ENCODE data around the gene C5.
A peak's percentile ranks its signal among the peaks of the same experiment; 100 is the strongest.
"Not testable (repeated sequence)": the region's sequence is repeated elsewhere in the genome, so short reads cannot be mapped to it uniquely, and the experiment has no call there.

Gene C5

DNA sequence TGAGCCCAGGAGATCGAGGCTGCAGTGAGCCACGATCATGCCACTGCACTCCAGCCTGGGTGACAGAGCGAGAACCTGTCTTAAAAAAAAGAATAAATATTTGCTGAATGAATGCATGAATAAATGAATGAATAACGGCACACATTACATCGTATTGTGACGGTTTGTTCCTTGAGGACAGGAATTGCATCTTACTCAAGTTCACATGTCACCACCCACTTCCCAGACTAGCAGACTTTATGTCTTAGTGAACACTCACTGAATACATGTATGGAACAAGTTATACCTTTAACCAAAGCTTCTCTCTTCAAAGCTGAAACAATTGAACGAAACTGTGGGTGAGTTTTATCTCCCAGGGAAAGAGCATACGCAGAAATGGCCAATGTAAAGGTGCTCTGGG, 70.3 kb downstream of the C5 start:
- DNase-seq (ENCODE audit: low spot score): no peak

DNA sequence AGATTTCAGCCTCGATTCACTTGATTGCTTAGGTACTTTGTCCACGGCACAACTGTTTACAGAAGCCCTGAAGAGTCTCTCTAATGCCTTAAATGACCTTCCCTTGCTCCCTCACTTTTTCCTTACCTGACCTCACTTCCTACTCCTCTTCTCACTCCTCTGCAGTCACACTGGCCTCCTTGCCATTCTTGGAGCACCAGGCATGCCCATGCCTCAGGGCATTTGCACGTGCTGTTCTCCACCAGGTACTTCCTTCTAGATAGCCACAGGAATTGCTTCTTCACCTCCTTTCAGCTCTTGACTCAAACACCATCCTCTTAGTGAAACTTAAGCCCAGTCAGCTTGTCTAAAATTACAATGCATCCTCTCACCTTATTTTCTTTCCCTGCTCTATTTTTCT, 71.1 kb downstream of the C5 start:
- DNase-seq (ENCODE audit: low spot score): no peak

DNA sequence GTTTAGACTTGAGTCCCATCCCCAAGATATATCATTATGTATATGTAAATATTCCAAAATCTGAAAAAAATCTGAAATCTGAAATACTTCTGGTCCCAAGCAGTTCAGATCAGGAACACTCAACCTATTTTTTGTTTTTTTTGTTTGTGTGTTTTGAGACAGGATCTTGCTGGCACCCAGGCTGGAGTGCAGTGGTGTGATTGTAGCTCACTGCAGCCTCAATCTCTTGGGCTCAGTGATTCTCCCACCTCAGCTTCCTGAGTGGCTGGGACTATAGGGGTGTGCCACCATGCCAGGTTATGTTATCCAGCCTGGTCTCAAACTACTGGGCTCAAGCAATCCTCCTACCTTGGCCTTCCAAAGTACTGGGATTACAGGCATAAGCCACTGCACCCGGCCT, 72.8 kb downstream of the C5 start:
- DNase-seq (ENCODE audit: low spot score): no peak

DNA sequence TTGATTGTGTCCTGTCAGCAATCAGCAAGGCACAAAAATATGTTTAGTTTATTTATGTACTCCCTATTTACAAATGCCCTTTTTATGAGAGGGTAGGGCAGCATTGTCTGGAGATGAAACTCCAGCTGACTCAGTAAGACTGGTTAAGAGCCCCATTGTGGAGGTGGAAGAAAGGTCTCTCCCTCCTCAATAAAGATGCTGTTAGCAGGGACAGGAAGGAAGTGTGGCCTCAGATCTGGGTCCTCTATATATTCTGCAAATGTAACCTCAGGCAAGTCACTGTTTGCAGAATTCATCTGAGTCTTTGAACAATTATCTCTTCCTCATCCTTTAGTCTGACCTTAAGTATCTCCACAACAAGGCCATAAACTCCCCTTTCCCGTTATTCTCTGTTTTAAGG, 75.2 kb downstream of the C5 start:
- DNase-seq (ENCODE audit: low spot score): no peak

DNA sequence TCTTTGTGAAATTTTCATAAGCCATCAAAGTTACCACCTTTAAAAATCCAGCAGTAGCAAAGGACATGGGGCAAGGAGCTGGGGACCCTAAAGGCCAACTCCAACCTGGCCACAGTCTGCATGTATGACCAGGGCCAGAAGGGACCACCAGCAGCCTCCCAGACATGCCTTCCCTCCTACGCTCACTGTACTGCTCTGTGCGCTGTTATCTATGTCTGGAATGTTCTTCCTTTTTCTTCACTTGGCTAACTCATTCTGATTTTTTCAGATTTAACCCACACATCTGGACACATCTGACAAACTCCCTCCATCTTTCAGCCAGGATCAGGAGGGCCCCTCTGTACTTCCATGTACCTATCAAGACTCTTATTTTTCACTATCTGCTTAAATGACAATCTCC, 75.9 kb downstream of the C5 start:
- DNase-seq (ENCODE audit: low spot score): no peak

DNA sequence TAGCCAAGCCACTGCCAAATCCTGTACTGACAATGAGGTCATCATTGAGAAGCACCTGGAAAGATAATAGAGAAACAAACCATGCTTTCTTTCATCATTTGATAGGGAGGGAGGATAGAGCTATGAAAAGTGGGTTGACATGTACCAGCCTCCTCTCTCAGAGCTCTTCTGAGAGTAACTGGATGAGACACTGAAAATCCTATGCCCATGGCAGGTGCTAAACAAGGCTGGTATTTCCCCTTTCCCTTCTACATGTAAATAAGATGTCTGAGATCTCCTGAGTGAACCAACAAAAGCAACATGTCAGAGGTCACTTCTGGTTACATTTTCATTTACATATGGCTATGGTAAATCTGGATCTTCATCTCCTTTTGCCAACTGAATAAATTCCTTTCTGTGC, 78.1 kb downstream of the C5 start:
- DNase-seq (ENCODE audit: low spot score): no peak

DNA sequence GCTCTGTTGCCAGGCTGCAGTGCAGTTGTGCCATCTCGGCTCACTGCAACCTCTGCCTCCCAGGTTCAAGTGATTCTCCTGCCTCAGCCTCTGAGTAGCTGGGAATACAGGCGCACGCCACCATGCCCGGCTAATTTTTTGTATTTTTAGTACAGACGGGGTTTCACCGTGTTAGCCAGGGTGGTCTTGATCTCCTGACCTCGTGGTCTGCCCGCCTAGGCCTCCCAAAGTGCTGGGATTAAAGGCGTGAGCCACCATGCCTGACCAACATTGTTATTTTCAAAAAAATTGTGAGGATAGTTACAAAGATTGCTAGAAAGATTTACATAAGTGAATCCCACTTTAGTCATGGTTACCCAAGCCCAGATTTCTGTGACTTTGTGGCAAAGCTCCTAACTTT, 78.6 kb downstream of the C5 start:
- DNase-seq (ENCODE audit: low spot score): not testable (repeated sequence)

DNA sequence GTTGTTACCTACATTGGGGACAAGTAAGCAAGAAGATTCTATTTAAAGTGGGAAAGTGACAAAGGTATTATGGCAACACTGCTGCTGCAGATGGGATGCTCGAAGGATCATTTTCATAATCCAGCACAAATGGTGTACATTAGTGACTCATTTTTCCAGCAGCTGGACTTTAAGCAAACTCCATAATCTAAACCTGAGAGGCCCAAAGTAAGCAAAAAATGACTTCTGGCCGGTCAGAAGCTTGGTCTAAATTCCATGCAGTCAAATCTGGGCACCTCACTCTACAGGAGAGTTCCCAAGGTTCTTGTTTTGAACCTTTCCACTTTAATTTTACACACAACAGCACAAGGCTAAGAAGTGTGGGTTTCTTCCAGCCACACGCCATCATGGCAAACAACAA, 79.8 kb downstream of the C5 start:
- DNase-seq (ENCODE audit: low spot score): no peak

DNA sequence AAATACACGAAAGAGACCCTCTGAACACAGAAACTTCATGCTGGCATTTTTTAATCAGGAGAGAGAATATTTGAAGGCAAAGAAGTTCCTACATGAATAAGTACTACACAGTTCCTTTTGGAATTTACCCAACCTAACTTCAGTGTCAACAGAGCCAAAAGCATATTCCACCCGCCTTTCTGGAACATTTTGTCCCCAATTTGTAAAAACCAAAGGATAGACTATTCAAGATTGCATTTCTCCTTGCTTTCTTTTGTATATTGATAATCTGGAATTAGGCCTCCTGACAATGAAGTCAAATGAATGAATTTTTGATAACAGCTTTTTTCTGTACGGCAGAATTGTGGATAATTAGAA, 84.1 kb downstream of the C5 start:
- no peak for DNase-seq (ENCODE audit: low spot score)

DNA sequence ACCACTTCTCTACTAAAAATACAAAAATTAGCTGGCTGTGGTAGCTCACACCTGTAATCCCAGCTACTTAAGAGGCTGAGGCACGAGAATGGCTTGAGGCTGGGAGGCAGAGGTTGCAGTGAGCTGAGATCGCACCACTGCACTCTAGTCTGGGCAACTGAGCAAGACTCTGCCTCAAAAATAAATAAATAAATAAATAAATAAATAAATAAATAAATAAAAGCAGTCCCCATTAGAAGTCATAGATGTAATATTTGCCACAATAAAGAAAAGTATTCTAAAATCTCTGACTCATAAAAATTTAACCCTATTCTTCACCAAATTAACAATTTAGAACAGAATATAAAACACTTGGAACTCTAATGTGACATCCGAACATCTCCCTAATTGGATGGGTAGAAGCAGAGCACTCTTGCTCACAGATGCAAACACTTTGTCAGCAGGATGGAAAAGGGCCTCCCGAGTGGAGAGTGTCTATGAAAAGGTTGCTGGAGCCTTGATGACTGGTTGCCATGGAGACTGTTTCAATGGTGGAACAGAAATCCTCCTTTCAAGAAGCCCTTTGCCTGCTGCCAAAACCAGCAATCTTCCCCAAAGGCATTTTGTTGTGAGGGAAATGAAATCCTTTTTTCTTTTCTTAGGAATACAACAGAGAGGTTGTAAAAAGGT, 84.6 kb downstream of the C5 start:
- DNase-seq (ENCODE audit: low spot score): peak; percentile 49

DNA sequence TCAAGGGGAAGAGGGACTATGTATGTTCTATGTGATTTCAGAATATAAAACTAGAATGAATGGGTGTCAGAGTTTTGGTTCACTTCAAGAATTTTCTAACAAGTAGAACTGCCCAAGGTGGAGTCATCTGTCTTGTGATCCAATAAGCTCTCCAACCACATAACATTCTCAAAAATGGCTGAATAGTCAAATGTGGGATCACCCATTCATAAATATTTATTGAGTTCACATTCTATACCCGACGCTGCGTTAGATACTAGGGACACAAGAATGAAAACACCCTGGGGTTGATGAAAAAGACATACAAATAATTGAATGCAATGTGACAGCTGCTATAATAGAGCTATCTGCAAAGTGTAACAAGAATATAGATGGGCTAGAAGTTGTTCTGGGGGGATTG, 88.1 kb downstream of the C5 start:
- no peak for DNase-seq (ENCODE audit: low spot score)

DNA sequence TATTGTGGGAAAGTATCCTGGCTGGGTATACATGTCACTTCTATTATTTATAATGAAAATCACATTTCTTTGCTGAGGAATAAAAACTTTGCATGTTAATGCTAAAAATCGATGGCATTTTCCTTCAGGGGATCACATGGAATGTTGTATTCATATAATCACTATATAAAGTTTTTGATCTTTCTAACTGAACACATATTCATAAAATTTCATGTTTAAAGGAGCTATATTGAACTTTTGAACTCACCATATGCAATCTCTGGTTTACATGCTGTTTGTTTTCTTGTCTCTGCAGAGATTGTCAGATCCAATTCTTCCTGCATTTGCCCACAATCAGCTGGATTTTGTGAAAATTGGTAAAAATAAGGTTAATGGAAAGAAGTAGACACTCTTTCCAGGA, 90.1 kb downstream of the C5 start:
- no peak for DNase-seq (ENCODE audit: low spot score)

DNA sequence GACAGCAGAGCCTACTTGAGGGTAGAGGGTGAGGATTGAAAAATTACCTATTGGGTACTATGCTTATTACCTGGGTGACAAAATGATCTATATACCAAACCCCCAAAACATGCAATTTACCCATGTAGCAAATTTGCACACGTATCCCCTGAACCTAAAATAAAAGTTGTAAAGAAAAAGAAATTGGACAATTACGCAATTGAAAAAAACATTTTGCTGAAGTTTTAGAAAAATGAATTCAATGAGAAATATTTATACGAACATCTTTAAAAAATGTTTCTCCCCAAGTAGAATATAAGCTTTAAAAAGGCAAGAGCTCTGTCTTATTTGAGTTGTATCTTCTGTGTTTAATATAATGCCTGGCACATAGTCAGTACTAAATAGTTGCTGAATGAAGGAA, 93.2 kb downstream of the C5 start:
- no peak for DNase-seq (ENCODE audit: low spot score)

DNA sequence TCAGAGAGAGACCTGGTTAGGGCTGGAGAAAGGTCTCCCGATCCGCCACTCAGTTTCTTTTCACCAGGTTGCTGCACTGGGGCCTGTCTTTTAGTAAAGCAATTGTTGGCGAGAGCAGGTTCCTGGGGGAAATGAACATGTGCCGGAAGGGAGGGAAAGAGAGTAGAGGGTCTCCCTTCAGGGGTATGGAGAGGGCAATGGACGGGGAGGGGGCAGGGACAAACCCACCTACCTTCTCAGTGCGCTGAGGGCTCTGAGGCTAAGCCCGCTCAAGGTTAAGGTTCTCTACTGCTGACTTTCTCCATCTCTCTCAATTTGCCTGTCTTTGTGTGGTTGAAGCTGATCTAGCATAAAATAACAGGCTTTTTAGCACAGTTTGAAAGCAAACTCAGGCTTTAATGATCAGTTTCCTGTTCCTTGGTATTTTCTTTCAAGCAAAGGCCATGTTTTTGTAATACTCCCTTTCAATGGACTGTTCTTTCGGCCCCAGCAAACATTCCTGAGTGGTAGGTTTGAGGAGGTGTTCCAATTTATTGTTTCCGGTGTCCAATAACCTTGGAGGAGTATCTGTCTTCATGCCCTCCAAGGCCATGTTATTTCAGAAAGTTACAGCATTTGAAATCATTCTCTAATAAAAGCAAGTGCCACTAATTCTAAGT, 98.0 kb downstream of the C5 start:
- no peak for DNase-seq (ENCODE audit: low spot score)

DNA sequence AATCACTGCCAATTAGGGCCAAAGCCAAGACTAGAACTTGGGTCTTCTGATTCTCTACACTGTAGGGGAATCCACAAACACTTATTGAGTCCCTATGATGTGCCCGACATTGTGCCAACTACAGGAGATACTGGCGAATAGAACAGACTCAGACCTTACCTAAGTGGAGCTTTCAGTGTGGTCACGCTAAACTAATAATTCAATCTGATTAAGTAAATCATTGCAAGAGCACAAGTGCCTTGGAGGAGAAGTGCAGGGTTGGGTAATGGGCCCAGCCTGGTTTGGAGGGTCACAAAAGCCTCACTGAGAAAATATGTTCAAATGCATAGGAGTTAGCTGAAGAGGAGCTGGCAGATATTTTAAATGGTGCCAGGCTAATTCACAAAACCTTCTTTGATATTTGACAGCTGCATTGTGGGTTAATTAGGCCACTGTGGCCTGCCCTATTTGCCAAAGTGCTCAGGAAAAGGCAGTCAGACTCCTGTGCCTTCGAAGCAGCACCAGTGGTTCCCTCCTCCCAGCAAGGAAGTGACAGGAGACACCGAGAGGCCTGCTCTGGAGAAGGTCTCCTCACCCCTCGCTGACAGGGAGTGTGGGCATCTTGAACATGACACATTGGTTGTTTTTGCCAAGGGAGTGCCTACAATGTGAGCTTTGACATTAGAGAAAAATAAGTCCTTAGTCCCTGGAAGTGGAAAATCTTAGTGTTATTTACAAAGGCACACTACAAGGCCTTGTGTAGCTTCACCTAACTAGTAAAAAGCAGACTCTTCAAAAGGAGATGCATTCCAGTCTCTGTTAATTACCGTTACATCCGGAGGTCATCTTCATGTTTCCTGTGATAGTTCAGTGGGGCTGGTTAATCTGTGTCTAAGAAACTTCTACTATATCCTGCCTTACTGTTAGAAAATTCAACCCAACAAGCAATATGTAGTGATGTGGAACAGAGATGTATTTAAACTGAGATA, 99.4 kb downstream of the C5 start:
- DNase-seq (ENCODE audit: low spot score): no peak

DNA sequence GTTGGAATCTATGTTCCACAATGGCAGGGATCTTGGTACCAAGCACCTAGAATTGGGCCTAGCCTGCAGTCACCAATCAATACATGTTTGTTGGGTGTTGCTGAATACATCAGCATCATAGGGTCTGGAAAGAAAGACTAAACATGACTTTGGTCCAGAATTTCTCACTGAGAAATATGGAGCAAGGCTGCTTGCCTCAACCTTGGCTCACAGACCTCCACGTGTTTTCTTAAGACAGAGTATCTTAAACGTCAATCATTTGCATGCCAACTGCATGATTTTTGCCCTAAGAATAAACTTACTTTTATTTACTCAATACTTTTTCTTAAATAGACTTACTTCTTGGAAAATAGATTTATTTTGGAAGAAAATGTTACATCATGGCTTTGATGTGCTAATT, 100.8 kb downstream of the C5 start:
- DNase-seq (ENCODE audit: low spot score): no peak

DNA sequence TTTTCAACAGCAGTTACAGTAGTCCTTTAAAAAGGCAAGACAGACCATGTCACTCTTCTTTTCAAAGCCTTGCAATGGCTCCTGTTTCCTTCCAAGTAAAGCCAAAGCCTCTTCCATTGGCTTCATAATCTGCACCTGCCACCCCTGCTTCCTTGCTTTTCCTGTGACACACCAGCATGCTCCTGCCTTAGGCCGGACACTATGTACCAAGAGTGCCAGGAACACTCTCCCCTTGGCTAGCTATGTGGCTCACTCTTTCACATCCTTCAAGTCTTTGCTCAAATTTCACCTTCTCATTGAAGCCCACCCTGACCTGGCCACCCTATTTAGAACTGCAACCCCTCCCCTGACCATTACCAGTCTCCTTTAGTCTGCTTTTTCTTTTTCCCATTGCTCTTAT, 101.3 kb downstream of the C5 start:
- no peak for DNase-seq (ENCODE audit: low spot score)

DNA sequence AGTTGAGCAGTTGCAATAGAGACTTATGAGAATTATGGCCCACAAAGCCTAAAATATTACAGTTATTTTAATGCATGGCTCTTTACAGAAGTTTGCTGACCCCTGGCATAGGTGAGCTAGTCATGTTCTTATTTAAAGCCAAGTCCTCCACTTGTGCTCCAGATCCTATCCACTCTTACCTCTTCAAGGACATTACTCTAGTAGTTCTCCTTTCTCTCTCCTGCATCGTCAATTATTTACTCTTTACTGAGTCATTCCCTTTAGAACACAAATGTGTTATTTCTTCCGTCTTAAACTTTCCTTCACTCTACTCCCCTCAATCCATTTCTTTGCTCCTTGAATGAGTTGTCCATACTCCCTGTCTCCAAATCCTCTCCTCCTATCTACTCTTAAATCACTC, 102.9 kb downstream of the C5 start:
- no peak for DNase-seq (ENCODE audit: low spot score)

DNA sequence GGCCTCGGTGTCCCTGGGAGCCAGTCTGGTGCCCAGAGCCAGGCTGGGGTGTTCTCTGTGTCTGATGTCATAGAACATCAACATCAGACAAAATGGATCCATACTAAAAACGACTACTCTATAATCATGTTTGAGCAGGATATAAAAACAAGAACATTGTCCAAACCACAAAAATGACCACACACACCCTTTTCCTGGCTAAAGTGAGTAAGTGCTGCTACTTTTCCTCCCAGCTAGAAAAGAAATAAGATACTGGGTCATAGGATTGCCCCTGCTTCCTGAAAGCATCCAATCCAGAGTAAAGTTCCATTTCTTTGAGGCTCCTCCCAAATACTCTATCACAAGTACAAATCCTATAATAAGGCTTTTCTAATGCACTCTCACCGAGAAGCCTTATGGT, 103.8 kb downstream of the C5 start:
- no peak for DNase-seq (ENCODE audit: low spot score)

DNA sequence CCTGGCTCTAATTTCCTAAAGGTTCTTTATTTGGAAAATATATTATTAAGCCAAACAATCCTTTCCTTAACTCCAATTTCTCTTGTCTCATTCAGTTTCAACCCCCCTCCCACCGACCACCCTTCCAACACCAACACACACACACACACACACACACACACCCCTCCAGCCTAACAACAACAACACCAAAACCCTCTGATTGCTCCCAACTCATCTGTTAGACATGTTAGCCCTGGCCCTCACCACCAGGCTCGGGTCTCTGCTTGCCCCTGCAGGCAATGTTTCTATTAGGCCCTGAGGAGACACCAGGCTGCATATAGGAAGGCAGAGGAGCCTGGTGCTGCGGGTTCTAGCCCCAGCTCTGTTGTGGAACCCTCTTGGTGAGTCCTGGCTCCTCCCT, 105.1 kb downstream of the C5 start:
- no peak for DNase-seq (ENCODE audit: low spot score)

DNA sequence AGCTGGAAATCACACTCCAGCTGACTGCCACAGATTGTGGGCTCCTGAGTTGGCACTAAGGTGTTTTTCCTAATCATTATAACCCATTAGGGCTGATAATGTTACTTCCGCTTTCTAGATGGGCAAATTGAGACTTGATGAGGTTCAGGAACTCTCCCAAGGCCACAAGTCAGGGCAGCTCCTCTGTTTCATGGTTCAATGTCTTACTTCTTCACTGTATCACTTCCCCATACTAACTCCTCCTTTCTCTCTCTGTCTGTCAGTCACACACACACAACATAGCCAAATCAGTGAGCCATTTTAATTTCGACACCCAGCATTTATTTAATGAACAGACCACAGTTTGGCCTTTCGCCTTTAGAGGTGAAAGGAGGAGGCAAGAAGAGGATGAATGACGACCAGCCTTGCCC, 105.6 kb downstream of the C5 start:
- DNase-seq (ENCODE audit: low spot score): no peak

DNA sequence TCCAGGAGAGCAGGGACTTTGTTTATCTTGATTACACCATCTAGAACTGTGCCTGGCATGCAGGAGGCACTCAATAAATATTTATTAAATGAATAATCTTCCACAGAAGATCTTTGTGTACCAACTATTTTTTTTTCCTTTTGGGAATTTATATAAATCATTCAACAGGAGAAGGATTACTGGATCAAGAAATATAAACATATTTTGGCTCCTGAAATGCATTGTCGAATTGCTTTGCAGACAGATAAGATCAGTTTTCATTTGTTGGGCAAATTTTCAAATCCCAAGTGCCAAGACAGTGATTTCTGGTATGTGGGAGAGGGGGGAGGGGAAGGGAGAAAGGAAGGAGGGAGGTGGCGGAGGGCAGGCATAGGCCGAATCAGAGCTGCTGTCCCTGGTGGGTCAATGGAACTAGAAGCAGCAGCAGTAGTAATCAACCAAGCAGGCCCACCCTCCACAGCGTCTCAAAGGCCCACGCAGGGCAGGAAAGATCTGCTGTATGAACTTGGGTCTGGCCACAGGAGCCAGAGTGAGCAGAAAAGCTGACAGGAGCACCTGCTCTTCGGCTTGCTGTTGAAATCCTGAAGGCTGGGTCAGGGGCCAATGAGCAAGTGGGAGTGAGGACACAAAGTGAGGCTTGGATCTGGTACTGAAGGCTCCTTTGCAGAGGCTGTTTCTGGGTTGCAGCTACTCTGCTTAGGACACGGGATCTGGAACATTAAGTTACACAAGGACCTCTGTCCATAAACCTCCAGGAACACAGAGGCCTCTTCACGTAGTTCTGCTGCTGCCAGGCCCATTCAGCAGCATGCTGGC, 107.7 kb downstream of the C5 start:
- DNase-seq (ENCODE audit: low spot score): no peak

All from SK-N-DZ (cell line).